GM23248 (cell line): ENCODE data around the gene TEAD1. TPM values are rescaled to one million over a fixed set of nuclear protein-coding genes. Genes with fewer than 3 reads are reported as not detected.
A peak's percentile ranks its signal among the peaks of the same experiment; 100 is the strongest.

Source experiments
- DNase-seq: peaks from one replicate; pipeline ENCODE4 v3.0.0-alpha.2; 2015
- H2AFZ ChIP-seq: fragments of 200-600 bp; sonication (generic); 2 replicates; pipeline ENCODE4 v1.6.1; 2016; ENCODE audit warnings: antibody characterized with exemption
- H3F3A ChIP-seq: fragments of 200-600 bp; sonication (generic); 2 replicates; pipeline ENCODE4 v1.6.1; 2016; ENCODE audit warnings: mild to moderate bottlenecking, antibody characterized with exemption, mixed run types; ENCODE audit not compliant: insufficient read depth
- H3K27ac ChIP-seq: fragments of 200-600 bp; sonication (generic); 2 replicates; pipeline ENCODE4 v1.5.1; 2016; ENCODE audit warnings: mild to moderate bottlenecking
- H3K27me3 ChIP-seq: fragments of 200-600 bp; sonication (generic); replicated peaks from 2 replicates; pipeline ENCODE4 v1.6.1; 2016; ENCODE audit warnings: mild to moderate bottlenecking; ENCODE audit not compliant: insufficient read depth
- H3K36me3 ChIP-seq: fragments of 200-600 bp; sonication (generic); 2 replicates; pipeline ENCODE4 v1.6.1; 2016; ENCODE audit warnings: low read depth, mild to moderate bottlenecking
- H3K4me1 ChIP-seq: fragments of 200-600 bp; sonication (generic); 2 replicates; pipeline ENCODE4 v1.6.1; 2016; ENCODE audit warnings: mild to moderate bottlenecking; ENCODE audit not compliant: insufficient read depth
- H3K4me2 ChIP-seq: fragments of 200-600 bp; sonication (generic); one replicate; pipeline ENCODE4 v1.6.1; 2016; ENCODE audit warnings: mild to moderate bottlenecking; ENCODE audit not compliant: unreplicated experiment
- H3K4me3 ChIP-seq: fragments of 200-600 bp; sonication (generic); 2 replicates; pipeline ENCODE4 v1.5.1; 2016; ENCODE audit warnings: mild to moderate bottlenecking
- H3K79me2 ChIP-seq: fragments of 200-600 bp; sonication (generic); 2 replicates; pipeline ENCODE4 v1.6.1; 2016; ENCODE audit warnings: mild to moderate bottlenecking; ENCODE audit not compliant: insufficient read depth
- H3K9ac ChIP-seq: fragments of 200-600 bp; sonication (generic); 2 replicates; pipeline ENCODE4 v1.6.1; 2016; ENCODE audit warnings: mild to moderate bottlenecking
- H3K9me2 ChIP-seq: fragments of 200-600 bp; sonication (generic); 2 replicates; pipeline ENCODE4 v1.6.1; 2016; ENCODE audit warnings: mixed run types, mild to moderate bottlenecking, moderate library complexity; ENCODE audit not compliant: insufficient read depth
- H3K9me3 ChIP-seq: fragments of 200-600 bp; sonication (generic); one replicate; pipeline ENCODE4 v1.6.1; 2017; ENCODE audit warnings: low read depth
- H4K20me1 ChIP-seq: fragments of 200-600 bp; sonication (generic); 2 replicates; pipeline ENCODE4 v1.6.0; 2016; ENCODE audit not compliant: insufficient read depth
- EZH2 ChIP-seq: fragments of 200-600 bp; sonication (generic); IDR thresholded peaks from 2 replicates; pipeline ENCODE4 v1.6.1; 2018; ENCODE audit warnings: antibody characterized with exemption, mild to moderate bottlenecking; ENCODE audit not compliant: insufficient read depth, poor library complexity, severe bottlenecking
- EZH2phosphoT487 ChIP-seq: fragments of 200-600 bp; sonication (generic); IDR thresholded peaks from 2 replicates; pipeline ENCODE4 v1.6.1; 2018; ENCODE audit warnings: antibody characterized with exemption, moderate library complexity, mild to moderate bottlenecking, low read depth; ENCODE audit not compliant: insufficient read depth
- WGBS, 2 experiments: methylation state at CpG; one replicate each; pipeline ENCODE4 v1.1.6; 2015 to 2017; ENCODE audit warnings: low lambda C conversion rate in 2 of 2, low coverage in 1 of 2; ENCODE audit errors: missing lambda C conversion rate in 2 of 2; 5-methylcytosine and 5-hydroxymethylcytosine counted together
- in situ Hi-C: fragments of 300-500 bp; cut with MboI; formaldehyde crosslinking; loops from 2 replicates; pipeline ENCODE4 v1.15.0; 2020
- polyA plus RNA-seq: library from polyadenylated mRNA; unstranded; fragments of >200 nt; fragmentation: Nextera tagmentation; extraction: Ambion mirVana; gene quantifications from 2 replicates; pipeline ENCODE4 v1.2.1, GENCODE V29; 2016
- total RNA-seq: library from RNA; depleted of rRNA; stranded (reverse); fragments of >200 nt; shearing (Covaris generic); gene quantifications from 2 replicates; pipeline ENCODE4 v1.2.3, GENCODE V29; 2014

The TEAD1 gene
- total and polyA plus RNA-seq, 2 experiments from 2014 or later, result 52.3 to 144 TPM

- WGBS, 2 experiments, result 63 to 67% methylated on average over 12 of the region's 12 CpGs
- no peaks in the 10 kb centered on the region for H3K9me3 ChIP-seq
- no peak for TF ChIP-seq EZH2phosphoT487
- no peak for TF ChIP-seq EZH2
- DNase-seq, result peak; percentile 67
- H3K4me2 ChIP-seq, result peak overlapping the region; percentile 10
- H3K9ac ChIP-seq, result no peak overlapping the region
- H3K4me1 ChIP-seq, result peaks cover 37% of the 10 kb centered on the region
- in situ Hi-C loops, result loop anchor here (10.0 to 25.0 kb wide), 2 partner anchors 219 to 557 kb away; partner anchors contain the start of gene TEAD1
- no peaks in the 10 kb centered on the region for H3K27me3 ChIP-seq
- H4K20me1 ChIP-seq, result no peaks in the 10 kb centered on the region
- H2AFZ ChIP-seq, result no peak overlapping the region
- no peak overlapping the region for H3K4me3 ChIP-seq
- H3K79me2 ChIP-seq, result peaks cover 86% of the 10 kb centered on the region
- H3K9me2 ChIP-seq, result no peaks in the 10 kb centered on the region
- H3K27ac ChIP-seq, result no peak overlapping the region
- H3K36me3 ChIP-seq, result 0 out of 2 replicates have a peak, but pooled peaks cover 9% of the 10 kb centered on the region
- H3F3A ChIP-seq, result peaks cover 35% of the 10 kb centered on the region
These were observed 219.8 kb downstream of the TEAD1 start for GRCh38 chr11:12893787-12894672.

GRCh38 chr11:12897390-12897789, 223.2 kb downstream of the TEAD1 start:
- peaks cover 44% of the 10 kb centered on the region for H3K4me1 ChIP-seq
- TF ChIP-seq EZH2 (no peak), EZH2phosphoT487 (no peak)
- H4K20me1 ChIP-seq, result no peaks in the 10 kb centered on the region
- H3K9me2 ChIP-seq, result no peaks in the 10 kb centered on the region
- no peaks in the 10 kb centered on the region for H3K27me3 ChIP-seq
- in situ Hi-C loops, result loop anchor here (10.0 to 25.0 kb wide), 2 partner anchors 223 to 560 kb away; partner anchors contain the start of gene TEAD1
- DNase-seq, result no peak
- 0 out of 2 replicates have a peak, but pooled peaks cover 9% of the 10 kb centered on the region for H3K36me3 ChIP-seq
- peaks cover 72% of the 10 kb centered on the region for H3K79me2 ChIP-seq
- H3K9ac ChIP-seq, result no peak overlapping the region
- H3K27ac ChIP-seq, result peak overlapping the region; percentile 11; the same call in 1 of the 2 replicates
- no peaks in the 10 kb centered on the region for H3K9me3 ChIP-seq
- H3F3A ChIP-seq, result peaks cover 54% of the 10 kb centered on the region
- no peak overlapping the region for H3K4me2 ChIP-seq
- H2AFZ ChIP-seq, result no peak overlapping the region
- no peak overlapping the region for H3K4me3 ChIP-seq

GRCh38 chr11:12897867-12898266, 223.6 kb downstream of the TEAD1 start:
- Histone ChIP-seq H3K27me3 (no peaks in the 10 kb centered on the region), H3K36me3 (0 out of 2 replicates have a peak, but pooled peaks cover 12% of the 10 kb centered on the region), H3K9me2 (no peaks in the 10 kb centered on the region), H3K4me1 (peaks cover 49% of the 10 kb centered on the region), H4K20me1 (no peaks in the 10 kb centered on the region), H3K9ac (no peak overlapping the region), H3K79me2 (peaks cover 68% of the 10 kb centered on the region), H3F3A (peaks cover 59% of the 10 kb centered on the region), H3K9me3 (no peaks in the 10 kb centered on the region), H2AFZ (no peak overlapping the region), H3K4me3 (no peak overlapping the region), H3K27ac (0 out of 2 replicates have a peak overlapping the region, but pooled peaks have one; percentile 11), H3K4me2 (no peak overlapping the region)
- TF ChIP-seq EZH2, result no peak
- no peak for TF ChIP-seq EZH2phosphoT487
- WGBS, 2 experiments, result 60 to 63% methylated on average over 3 of the region's 3 CpGs
- no peak for DNase-seq
- in situ Hi-C loops, result loop anchor here (10.0 to 25.0 kb wide), 2 partner anchors 223 to 561 kb away; partner anchors contain the start of gene TEAD1

GRCh38 chr11:12900496-12900895, 226.3 kb downstream of the TEAD1 start:
- Histone ChIP-seq H3K79me2 (peaks cover 69% of the 10 kb centered on the region), H3K4me2 (peak overlapping the region; percentile 29), H3K36me3 (peaks cover 20% of the 10 kb centered on the region), H3K27me3 (no peaks in the 10 kb centered on the region), H4K20me1 (no peaks in the 10 kb centered on the region), H3F3A (peaks cover 66% of the 10 kb centered on the region), H3K9me3 (no peaks in the 10 kb centered on the region), H3K4me3 (no peak overlapping the region), H3K9ac (no peak overlapping the region), H3K9me2 (no peaks in the 10 kb centered on the region), H3K4me1 (peaks cover 47% of the 10 kb centered on the region), H3K27ac (peak overlapping the region; percentile 66), H2AFZ (no peak overlapping the region)
- 61 to 63% methylated on average over 2 of the region's 2 CpGs for WGBS, 2 experiments
- in situ Hi-C loops, result no loop called here
- TF ChIP-seq EZH2phosphoT487 (no peak), EZH2 (no peak)
- peak; percentile 92 for DNase-seq
